ENCODE measurements around the gene TMEM219.
"Not testable (repeated sequence)": the region's sequence is repeated elsewhere in the genome, so short reads cannot be mapped to it uniquely, and the experiment has no call there.

Gene TMEM219

DNA sequence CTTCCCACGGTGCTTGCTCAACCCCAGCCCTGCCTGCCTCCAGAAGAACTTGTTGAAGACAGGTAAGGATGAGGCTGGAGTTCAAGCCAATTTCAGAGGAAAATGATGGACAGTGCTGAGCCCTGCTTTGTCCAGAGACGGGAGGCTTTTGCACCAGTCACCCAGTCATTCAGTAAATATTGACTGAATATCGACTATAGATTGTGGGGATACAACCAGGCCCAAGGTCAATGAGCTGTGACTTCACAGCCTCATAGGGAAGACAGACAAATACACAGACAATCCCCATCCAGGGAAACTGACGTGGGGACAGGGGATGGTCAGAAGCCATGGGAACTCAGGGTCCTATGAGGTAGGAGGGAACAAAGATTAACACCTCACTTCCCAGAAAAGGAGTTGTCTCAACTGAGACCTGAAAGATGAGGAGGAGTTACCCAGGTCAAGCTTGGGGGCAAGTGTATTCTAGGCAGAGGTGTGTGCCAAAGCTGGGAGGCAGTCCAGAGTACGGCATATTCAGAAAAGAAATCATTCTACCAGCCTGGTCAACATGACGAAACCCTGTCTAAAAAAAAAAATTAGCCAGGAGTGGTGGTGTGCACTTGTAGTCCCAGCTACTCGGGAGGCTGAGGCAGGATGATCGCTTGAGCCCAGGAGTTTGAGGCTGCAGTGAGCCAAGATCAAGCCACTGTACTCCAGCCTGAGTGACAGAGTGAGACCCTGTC lies 54.8 kb downstream of the TMEM219 start:
- DNase-seq (ENCODE audit: low read depth): no peak
- TF ChIP-seq, protein P1, sequence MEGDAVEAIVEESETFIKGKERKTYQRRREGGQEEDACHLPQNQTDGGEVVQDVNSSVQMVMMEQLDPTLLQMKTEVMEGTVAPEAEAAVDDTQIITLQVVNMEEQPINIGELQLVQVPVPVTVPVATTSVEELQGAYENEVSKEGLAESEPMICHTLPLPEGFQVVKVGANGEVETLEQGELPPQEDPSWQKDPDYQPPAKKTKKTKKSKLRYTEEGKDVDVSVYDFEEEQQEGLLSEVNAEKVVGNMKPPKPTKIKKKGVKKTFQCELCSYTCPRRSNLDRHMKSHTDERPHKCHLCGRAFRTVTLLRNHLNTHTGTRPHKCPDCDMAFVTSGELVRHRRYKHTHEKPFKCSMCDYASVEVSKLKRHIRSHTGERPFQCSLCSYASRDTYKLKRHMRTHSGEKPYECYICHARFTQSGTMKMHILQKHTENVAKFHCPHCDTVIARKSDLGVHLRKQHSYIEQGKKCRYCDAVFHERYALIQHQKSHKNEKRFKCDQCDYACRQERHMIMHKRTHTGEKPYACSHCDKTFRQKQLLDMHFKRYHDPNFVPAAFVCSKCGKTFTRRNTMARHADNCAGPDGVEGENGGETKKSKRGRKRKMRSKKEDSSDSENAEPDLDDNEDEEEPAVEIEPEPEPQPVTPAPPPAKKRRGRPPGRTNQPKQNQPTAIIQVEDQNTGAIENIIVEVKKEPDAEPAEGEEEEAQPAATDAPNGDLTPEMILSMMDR (IDR thresholded peaks at IDR 0.05; ENCODE audit: low read length, missing control alignments): no peak
- H3K4me3 ChIP-seq (replicated peaks; ENCODE audit: low read depth, low read length): no peak overlapping the region

DNA sequence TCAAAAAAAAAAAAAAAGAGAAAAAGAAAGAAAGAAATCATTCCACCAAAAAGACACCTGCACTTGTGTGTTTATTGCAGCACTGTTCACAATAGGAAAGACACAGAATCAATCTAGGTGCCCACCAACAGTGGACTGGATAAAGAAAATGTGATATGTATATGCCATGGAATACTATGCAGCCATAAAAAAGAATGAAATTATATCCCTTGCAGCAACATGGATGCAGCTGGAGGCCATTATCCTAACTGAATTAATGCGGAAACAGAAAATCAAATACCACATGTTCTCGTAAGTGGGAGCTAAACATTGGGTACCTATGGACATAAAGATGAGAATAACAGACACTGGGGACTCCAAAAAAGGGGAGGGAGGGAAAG lies 55.4 kb downstream of the TMEM219 start:
- H3K4me3 ChIP-seq (replicated peaks; ENCODE audit: low read depth, low read length): no peak overlapping the region
- DNase-seq (ENCODE audit: low read depth): no peak
- TF ChIP-seq, protein P1 (IDR thresholded peaks at IDR 0.05; ENCODE audit: low read length, missing control alignments): no peak

DNA sequence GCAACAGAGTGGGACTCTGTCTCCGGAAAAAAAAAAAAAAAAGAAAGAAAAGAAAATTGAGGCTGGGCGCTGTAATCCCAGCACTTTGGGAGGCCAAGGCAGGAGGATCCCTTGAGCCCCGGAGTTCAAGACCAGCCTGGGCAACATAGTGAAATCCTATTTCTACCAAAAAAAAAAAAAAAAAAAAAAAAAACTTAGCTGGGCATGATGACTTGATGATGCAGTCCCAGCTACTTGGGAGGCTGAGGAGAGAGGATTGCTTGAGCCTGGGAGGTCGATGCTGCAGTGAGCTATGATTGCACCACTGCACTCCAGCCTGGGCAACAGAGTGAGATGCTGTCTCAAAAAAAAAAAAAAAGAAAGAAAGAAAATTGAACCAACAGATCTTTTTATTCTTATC lies 56.1 kb downstream of the TMEM219 start:
- DNase-seq (ENCODE audit: low read depth); H3K4me3 ChIP-seq (replicated peaks; ENCODE audit: low read depth, low read length): not testable (repeated sequence)

DNA sequence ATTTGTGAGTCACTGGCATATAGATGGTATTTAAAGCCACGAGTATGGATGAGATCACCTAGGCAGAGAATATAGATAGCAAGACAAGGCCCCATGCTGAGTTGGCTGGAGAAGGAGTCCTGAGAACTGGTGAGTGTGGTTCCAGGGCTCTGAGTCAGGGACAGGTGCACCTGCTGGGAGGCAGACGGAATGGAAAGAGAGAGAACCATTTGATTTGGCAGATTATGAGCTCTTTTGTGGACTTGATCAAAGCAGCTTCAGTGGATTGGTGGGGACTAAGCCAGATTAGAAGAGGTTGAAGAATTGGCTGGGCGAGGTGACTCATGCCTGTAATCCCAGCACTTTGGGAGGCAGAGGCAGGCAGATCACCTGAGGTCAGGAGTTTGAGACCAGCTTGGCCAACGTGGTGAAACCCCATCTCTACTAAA lies 56.9 kb downstream of the TMEM219 start:
- TF ChIP-seq, protein P1 (IDR thresholded peaks at IDR 0.05; ENCODE audit: low read length, missing control alignments): no peak
- no peak overlapping the region for H3K4me3 ChIP-seq (replicated peaks; ENCODE audit: low read depth, low read length)
- DNase-seq (ENCODE audit: low read depth): no peak
